C4-2B (cell line): ENCODE results near the gene LAP3.

ENCODE experiments used
- ZFX ChIP-seq: fragments of 450-650 bp; IDR thresholded peaks from 2 replicates; pipeline ENCODE4 v1.6.1; 2017
- TF ChIP-seq, protein P1 (sequence below): fragments of 450-650 bp; conservative IDR thresholded peaks from 2 replicates; pipeline ENCODE4 v1.5.1; 2017; ENCODE audit warnings: mild to moderate bottlenecking

DNA sequence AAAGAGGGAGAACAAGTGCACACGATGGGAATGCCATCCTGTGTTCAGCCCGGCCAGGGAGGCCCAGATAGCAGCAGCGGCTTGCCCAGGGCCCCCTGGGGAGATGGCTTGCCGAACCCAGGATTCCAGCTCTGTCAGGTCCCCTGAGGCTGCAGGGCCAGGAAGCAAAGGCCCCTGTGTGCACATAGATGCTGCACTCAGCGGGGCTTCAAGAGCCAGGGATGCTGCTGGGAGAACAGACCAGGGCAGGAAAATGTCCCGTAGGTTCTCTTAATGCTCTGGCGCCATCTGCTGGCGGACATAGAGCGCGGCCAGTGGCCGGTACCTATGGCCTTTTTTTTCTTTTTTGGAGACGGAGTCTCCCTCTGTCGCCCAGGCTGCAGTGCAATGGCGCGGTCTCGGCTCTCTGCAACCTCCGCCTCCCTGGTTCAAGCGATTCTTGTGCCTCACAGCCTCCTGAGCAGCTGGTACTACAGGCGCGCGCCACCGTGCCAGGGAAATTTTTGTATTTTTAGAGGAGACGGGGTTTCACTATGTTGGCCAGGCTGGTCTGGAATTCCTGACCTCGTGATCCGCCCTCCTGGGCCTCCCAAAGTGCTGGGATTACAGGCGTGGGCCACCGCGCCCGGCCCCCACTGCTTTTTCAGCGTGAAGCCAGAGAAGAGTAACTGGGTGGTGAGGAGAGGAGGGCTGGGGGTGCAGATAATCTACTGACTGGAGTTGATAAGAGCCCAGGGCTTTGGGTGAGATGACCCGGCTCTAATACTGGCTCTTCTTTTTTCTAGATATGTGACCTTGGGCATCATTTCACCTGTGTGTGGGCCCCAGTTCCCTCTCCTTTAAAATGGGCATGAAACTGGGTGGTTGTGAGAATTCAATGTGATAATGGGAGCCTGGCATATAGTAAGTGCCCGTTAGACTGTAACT lies 60.0 kb downstream of the LAP3 start:
- TF ChIP-seq, protein P1, sequence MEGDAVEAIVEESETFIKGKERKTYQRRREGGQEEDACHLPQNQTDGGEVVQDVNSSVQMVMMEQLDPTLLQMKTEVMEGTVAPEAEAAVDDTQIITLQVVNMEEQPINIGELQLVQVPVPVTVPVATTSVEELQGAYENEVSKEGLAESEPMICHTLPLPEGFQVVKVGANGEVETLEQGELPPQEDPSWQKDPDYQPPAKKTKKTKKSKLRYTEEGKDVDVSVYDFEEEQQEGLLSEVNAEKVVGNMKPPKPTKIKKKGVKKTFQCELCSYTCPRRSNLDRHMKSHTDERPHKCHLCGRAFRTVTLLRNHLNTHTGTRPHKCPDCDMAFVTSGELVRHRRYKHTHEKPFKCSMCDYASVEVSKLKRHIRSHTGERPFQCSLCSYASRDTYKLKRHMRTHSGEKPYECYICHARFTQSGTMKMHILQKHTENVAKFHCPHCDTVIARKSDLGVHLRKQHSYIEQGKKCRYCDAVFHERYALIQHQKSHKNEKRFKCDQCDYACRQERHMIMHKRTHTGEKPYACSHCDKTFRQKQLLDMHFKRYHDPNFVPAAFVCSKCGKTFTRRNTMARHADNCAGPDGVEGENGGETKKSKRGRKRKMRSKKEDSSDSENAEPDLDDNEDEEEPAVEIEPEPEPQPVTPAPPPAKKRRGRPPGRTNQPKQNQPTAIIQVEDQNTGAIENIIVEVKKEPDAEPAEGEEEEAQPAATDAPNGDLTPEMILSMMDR: peak; percentile 91
- TF ChIP-seq ZFX: no peak
